GM12878 (cell line): ENCODE results near the gene CCNH.

Experiments
- ATF2 ChIP-seq: IDR thresholded peaks from 2 replicates; pipeline ENCODE4 v1.6.1; 2012; ENCODE audit warnings: low read length, inconsistent platforms
- BRCA1 ChIP-seq: IDR thresholded peaks from 2 replicates; pipeline ENCODE4 v1.6.1; 2011; ENCODE audit warnings: low read depth, low read length, improper control_type of control experiment
- CEBPZ ChIP-seq: fragments of 150-350 bp; IDR thresholded peaks from 2 replicates; pipeline ENCODE4 v1.6.1; 2016; ENCODE audit warnings: low read depth, low read length
- ELK1 ChIP-seq: IDR thresholded peaks from 2 replicates; pipeline ENCODE4 v1.6.1; 2012; ENCODE audit warnings: low read depth, low read length, improper control_type of control experiment
- EP300 ChIP-seq, 2 experiments: fragments of 150-350 bp in 1 of 2; IDR thresholded peaks; 2 replicates each; pipeline ENCODE4 v1.6.1; 2011 to 2012; ENCODE audit warnings: low read depth in 2 of 2, low read length in 2 of 2, borderline replicate concordance in 1 of 2, improper control_type of control experiment in 1 of 2, inconsistent platforms in 1 of 2; ENCODE audit not compliant: control insufficient read depth in 1 of 2
- GABPA ChIP-seq: IDR thresholded peaks from 2 replicates; pipeline ENCODE4 v1.6.1; 2014; ENCODE audit warnings: antibody characterized with exemption, low read depth, mild to moderate bottlenecking, inconsistent platforms
- JUNB ChIP-seq: IDR thresholded peaks from 2 replicates; pipeline ENCODE4 v1.6.1; 2016; ENCODE audit warnings: antibody characterized with exemption, mild to moderate bottlenecking
- NFIC ChIP-seq: IDR thresholded peaks from 2 replicates; pipeline ENCODE4 v1.6.1; 2012; ENCODE audit warnings: low read depth, mild to moderate bottlenecking, inconsistent platforms, low read length, moderate library complexity
- POLR2A ChIP-seq: IDR thresholded peaks from 2 replicates; pipeline ENCODE4 v1.6.1; 2011; ENCODE audit warnings: low read depth, mild to moderate bottlenecking, low read length
- RAD21 ChIP-seq: IDR thresholded peaks from 2 replicates; pipeline ENCODE4 v1.6.1; 2011; ENCODE audit warnings: mild to moderate bottlenecking, low read depth, low read length, moderate library complexity; ENCODE audit not compliant: insufficient read depth
- TAF1 ChIP-seq: IDR thresholded peaks from 2 replicates; pipeline ENCODE4 v1.6.1; 2011; ENCODE audit warnings: mild to moderate bottlenecking, low read depth, low read length, borderline replicate concordance
- ZBTB4 ChIP-seq: fragments of 450-650 bp; formaldehyde crosslinking; IDR thresholded peaks from 2 replicates; pipeline ENCODE4 v1.4.0; 2022; ENCODE audit warnings: mild to moderate bottlenecking, moderate library complexity
- TF ChIP-seq, protein P1 (sequence below), 3 experiments: IDR thresholded peaks in 2 of 3; conservative IDR thresholded peaks in 1 of 3; 2 replicates each; pipeline ENCODE4 v1.5.1; 2011; ENCODE audit warnings: low read depth in 3 of 3, low read length in 3 of 3, mild to moderate bottlenecking in 3 of 3, control low read depth in 2 of 3, moderate library complexity in 2 of 3, inconsistent platforms in 1 of 3, mixed read lengths in 1 of 3; ENCODE audit not compliant: control insufficient read depth in 2 of 3, insufficient read depth in 1 of 3; ENCODE audit errors: extremely low read depth in 1 of 3

- TF ChIP-seq POLR2A: no peak
- TF ChIP-seq NFIC: no peak
- no peak for TF ChIP-seq TAF1
- no peak for TF ChIP-seq ZBTB4 (CRISPR knock-in tag)
- TF ChIP-seq, protein P1, sequence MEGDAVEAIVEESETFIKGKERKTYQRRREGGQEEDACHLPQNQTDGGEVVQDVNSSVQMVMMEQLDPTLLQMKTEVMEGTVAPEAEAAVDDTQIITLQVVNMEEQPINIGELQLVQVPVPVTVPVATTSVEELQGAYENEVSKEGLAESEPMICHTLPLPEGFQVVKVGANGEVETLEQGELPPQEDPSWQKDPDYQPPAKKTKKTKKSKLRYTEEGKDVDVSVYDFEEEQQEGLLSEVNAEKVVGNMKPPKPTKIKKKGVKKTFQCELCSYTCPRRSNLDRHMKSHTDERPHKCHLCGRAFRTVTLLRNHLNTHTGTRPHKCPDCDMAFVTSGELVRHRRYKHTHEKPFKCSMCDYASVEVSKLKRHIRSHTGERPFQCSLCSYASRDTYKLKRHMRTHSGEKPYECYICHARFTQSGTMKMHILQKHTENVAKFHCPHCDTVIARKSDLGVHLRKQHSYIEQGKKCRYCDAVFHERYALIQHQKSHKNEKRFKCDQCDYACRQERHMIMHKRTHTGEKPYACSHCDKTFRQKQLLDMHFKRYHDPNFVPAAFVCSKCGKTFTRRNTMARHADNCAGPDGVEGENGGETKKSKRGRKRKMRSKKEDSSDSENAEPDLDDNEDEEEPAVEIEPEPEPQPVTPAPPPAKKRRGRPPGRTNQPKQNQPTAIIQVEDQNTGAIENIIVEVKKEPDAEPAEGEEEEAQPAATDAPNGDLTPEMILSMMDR (IDR thresholded peaks at IDR 0.05 in 2 of 3, conservative IDR thresholded peaks at IDR 0.05 in 1 of 3; ENCODE audit: control insufficient read depth in 2 of 3, extremely low read depth in 1 of 3, insufficient read depth in 1 of 3, low read depth in 3 of 3, low read length in 3 of 3): no peak
- no peak for TF ChIP-seq RAD21
- TF ChIP-seq EP300 (IDR thresholded peaks at IDR 0.05; ENCODE audit: borderline replicate concordance in 1 of 2, control insufficient read depth in 1 of 2, low read depth in 2 of 2, low read length in 2 of 2): no peak
- no peak for TF ChIP-seq GABPA
- TF ChIP-seq ATF2: no peak
- TF ChIP-seq JUNB: no peak
- TF ChIP-seq ELK1: no peak
- TF ChIP-seq BRCA1: no peak
- TF ChIP-seq CEBPZ: no peak
Observed at GRCh38 chr5:87361031-87361445, 51.7 kb downstream of the CCNH start.
